B cell (primary cell): Measurements from ENCODE around the gene AHNAK. TPM values are rescaled to one million over a fixed set of nuclear protein-coding genes. Genes with fewer than 3 reads are reported as not detected.

Experiments
- ATAC-seq: fragments of 200-7000 bp; cut with Tn5 transposase; one replicate; pipeline ENCODE4 v1.10.0; 2021; ENCODE audit warnings: low read depth, mild to moderate bottlenecking, moderate number of reproducible peaks, moderate library complexity
- CTCF ChIA-PET: fragments of 350-600 bp; sonication (Branson Sonifier 250); formaldehyde crosslinking; loops from one replicate; lab custom pipeline; 2021; ENCODE audit warnings: antibody characterized with exemption, inconsistent platforms; lab: Charles Lee
- POLR2A ChIA-PET: fragments of 350-600 bp; sonication (Branson Sonifier 250); formaldehyde crosslinking; loops from one replicate; lab custom pipeline; 2021; ENCODE audit warnings: antibody characterized with exemption; lab: Charles Lee
- DNase-seq: peaks from one replicate; pipeline ENCODE4 v3.0.0; 2013
- H2AFZ ChIP-seq: 2 replicates; pipeline ENCODE4 v1.6.1; 2012; ENCODE audit warnings: mild to moderate bottlenecking, low read depth, low read length; ENCODE audit not compliant: insufficient read depth, poor library complexity, severe bottlenecking
- H3K27ac ChIP-seq, 2 donors: 1 replicate in 1 of 2; 2 replicates in 1 of 2; pipeline ENCODE4 v1.5.1; 2012 to 2013; ENCODE audit warnings: low read length in 2 of 2, mild to moderate bottlenecking in 2 of 2, moderate library complexity in 1 of 2
- H3K27me3 ChIP-seq, 4 experiments: fragments of 200-600 bp in 1 of 4; sonication (generic) in 1 of 4; replicated peaks in 1 of 4; 1 replicate in 2 of 4; 2 replicates in 2 of 4; pipeline versions ENCODE4 v1.6.1 to v1.7.0; 2013 to 2016; ENCODE audit warnings: low read length in 3 of 4, mild to moderate bottlenecking in 2 of 4, mixed read lengths in 1 of 4, moderate library complexity in 1 of 4; ENCODE audit not compliant: insufficient read depth in 4 of 4, control insufficient read depth in 3 of 4; ENCODE audit errors: control extremely low read depth in 1 of 4
- H3K36me3 ChIP-seq, 2 experiments: replicated peaks in 1 of 2; 1 replicate in 1 of 2; 2 replicates in 1 of 2; pipeline versions ENCODE4 v1.6.1 to v1.7.1; 2013; ENCODE audit warnings: low read length in 1 of 2; ENCODE audit not compliant: insufficient read depth in 2 of 2, control insufficient read depth in 1 of 2; ENCODE audit errors: control extremely low read depth in 1 of 2, extremely low read depth in 1 of 2
- H3K4me1 ChIP-seq, 2 donors: fragments of 200-600 bp in 1 of 2; sonication (generic) in 1 of 2; 1 replicate in 1 of 2; 2 replicates in 1 of 2; pipeline versions ENCODE4 v1.5.1 to v1.6.1; 2013 to 2017; ENCODE audit warnings: low read length in 2 of 2; ENCODE audit not compliant: control insufficient read depth in 2 of 2, insufficient read depth in 2 of 2
- H3K4me2 ChIP-seq: replicated peaks from 2 replicates; pipeline ENCODE3; 2012; ENCODE audit warnings: mild to moderate bottlenecking, low read depth, low read length; ENCODE audit not compliant: poor library complexity, severe bottlenecking
- H3K4me3 ChIP-seq, 5 experiments: fragments of 200-600 bp in 1 of 5; sonication (generic) in 1 of 5; 1 replicate in 3 of 5; 2 replicates in 2 of 5; pipeline versions ENCODE4 v1.5.1 to v1.7.0; 2011 to 2016; ENCODE audit warnings: low read length in 4 of 5, mild to moderate bottlenecking in 4 of 5, low read depth in 2 of 5, control low read depth in 1 of 5, moderate library complexity in 1 of 5; ENCODE audit not compliant: insufficient read depth in 1 of 5; ENCODE audit errors: control extremely low read depth in 1 of 5, extremely low read depth in 1 of 5
- H3K79me2 ChIP-seq: fragments of 200-600 bp; sonication (generic); one replicate; pipeline ENCODE4 v1.6.0; 2016; ENCODE audit warnings: low read length; ENCODE audit not compliant: control insufficient read depth, insufficient read depth
- H3K9ac ChIP-seq: fragments of 200-600 bp; sonication (generic); 2 replicates; pipeline ENCODE4 v1.6.1; 2017; ENCODE audit warnings: mild to moderate bottlenecking, low read length, moderate library complexity
- H3K9me3 ChIP-seq, 3 donors: one replicate each; pipeline versions ENCODE4 v1.6.1 to v1.7.1; 2013; ENCODE audit warnings: low read length in 2 of 3; ENCODE audit not compliant: control insufficient read depth in 2 of 3, insufficient read depth in 1 of 3; ENCODE audit errors: control extremely low read depth in 1 of 3
- H4K20me1 ChIP-seq: 2 replicates; pipeline ENCODE4 v1.6.0; 2012; ENCODE audit warnings: mild to moderate bottlenecking, low read length; ENCODE audit not compliant: insufficient read depth, control insufficient read depth, poor library complexity, severe bottlenecking
- H3K27ac Mint-ChIP-seq: one replicate; pipeline ENCODE4 v1.8.0; 2021; ENCODE audit warnings: mixed read lengths
- H3K27me3 Mint-ChIP-seq: one replicate; pipeline ENCODE4 v1.8.0; 2021; ENCODE audit warnings: mixed read lengths
- H3K4me1 Mint-ChIP-seq: one replicate; pipeline ENCODE4 v1.8.0; 2021; ENCODE audit warnings: mixed read lengths
- H3K4me3 Mint-ChIP-seq: one replicate; pipeline ENCODE4 v1.8.0; 2021; ENCODE audit warnings: mixed read lengths
- H3K9me3 Mint-ChIP-seq: one replicate; pipeline ENCODE4 v1.8.0; 2022; ENCODE audit warnings: mixed read lengths; ENCODE audit not compliant: insufficient read depth
- EZH2 ChIP-seq: IDR thresholded peaks from 2 replicates; pipeline ENCODE4 v1.6.1; 2012; ENCODE audit warnings: borderline replicate concordance, low read depth, mild to moderate bottlenecking, moderate library complexity, low read length; ENCODE audit not compliant: insufficient read depth, poor library complexity, severe bottlenecking
- WGBS: methylation state at CpG from one replicate; pipeline ENCODE4 v1.1.5; 2013; ENCODE audit warnings: missing lambda C conversion rate; ENCODE audit not compliant: insufficient coverage; 5-methylcytosine and 5-hydroxymethylcytosine counted together
- intact Hi-C: fragments of 100-400 bp; cut with micrococcal nuclease; formaldehyde crosslinking; loops from one replicate; pipeline ENCODE4 v1.10.0; 2022
- polyA plus RNA-seq: library from polyadenylated mRNA; depleted of rRNA; stranded (reverse); fragments of >200 nt; gene quantifications from 2 replicates; pipeline ENCODE4 v1.2.3, GENCODE V29; 2012
- total RNA-seq, 2 donors: library from RNA; stranded (reverse); fragments of 120-200 nt in 1 of 2; gene quantifications; 1 replicate in 1 of 2; 2 replicates in 1 of 2; pipeline versions ENCODE4 v1.2.3 to v1.2.4, GENCODE V29; 2013 to 2022
- TF ChIP-seq, protein P1 (sequence below): fragments of 200-600 bp; IDR thresholded peaks from one replicate; pipeline ENCODE4 v1.8.0; 2022; ENCODE audit warnings: antibody characterized with exemption, mild to moderate bottlenecking

AHNAK gene
- total and polyA plus RNA-seq, 2 donors (not counting 1 experiment from before 2014, with no cell fraction given) = 63.7 to 229 TPM

- peak overlapping the region; percentile 67 for H2AFZ ChIP-seq
- H3K9me3 Mint-ChIP-seq = no peaks in the 10 kb centered on the region
- H4K20me1 ChIP-seq = no peaks in the 10 kb centered on the region
- peaks cover 5% of the 10 kb centered on the region for H3K27me3 Mint-ChIP-seq
- peaks cover 0 to 8% (median 0%) of the 10 kb centered on the region in 4 experiments for H3K27me3 ChIP-seq
- peak overlapping the region in 4 of 5 experiments; percentile 30 to 66 (median 60) for H3K4me3 ChIP-seq
- CTCF ChIA-PET = interaction anchor here (0.7 to 3.8 kb wide), 12 partner anchors 8 to 413 kb away, joined by 3 to 44 read pairs (median 5); no protein-coding TSS in a partner anchor
- POLR2A ChIA-PET = interaction anchor here (0.7 to 1.0 kb wide), 3 partner anchors 24 to 309 kb away, joined by 3 to 4 read pairs (median 3); partner anchors contain the start of gene ZBTB3
- H3K4me1 ChIP-seq = peaks cover 24 to 29% of the 10 kb centered on the region in 2 donors
- peak overlapping the region; percentile 94 for H3K4me3 Mint-ChIP-seq
- ATAC-seq (no peak), DNase-seq (no peak)
- peak overlapping the region; percentile 59 for H3K9ac ChIP-seq
- peak overlapping the region; percentile 82 for H3K4me2 ChIP-seq
- intact Hi-C loops = loop anchor here (1.0 to 2.0 kb wide), 3 partner anchors 20 to 156 kb away; partner anchors contain the start of gene MTA2
- H3K9me3 ChIP-seq = no peaks in the 10 kb centered on the region
- no peaks in the 10 kb centered on the region for H3K36me3 ChIP-seq
- TF ChIP-seq, protein P1, sequence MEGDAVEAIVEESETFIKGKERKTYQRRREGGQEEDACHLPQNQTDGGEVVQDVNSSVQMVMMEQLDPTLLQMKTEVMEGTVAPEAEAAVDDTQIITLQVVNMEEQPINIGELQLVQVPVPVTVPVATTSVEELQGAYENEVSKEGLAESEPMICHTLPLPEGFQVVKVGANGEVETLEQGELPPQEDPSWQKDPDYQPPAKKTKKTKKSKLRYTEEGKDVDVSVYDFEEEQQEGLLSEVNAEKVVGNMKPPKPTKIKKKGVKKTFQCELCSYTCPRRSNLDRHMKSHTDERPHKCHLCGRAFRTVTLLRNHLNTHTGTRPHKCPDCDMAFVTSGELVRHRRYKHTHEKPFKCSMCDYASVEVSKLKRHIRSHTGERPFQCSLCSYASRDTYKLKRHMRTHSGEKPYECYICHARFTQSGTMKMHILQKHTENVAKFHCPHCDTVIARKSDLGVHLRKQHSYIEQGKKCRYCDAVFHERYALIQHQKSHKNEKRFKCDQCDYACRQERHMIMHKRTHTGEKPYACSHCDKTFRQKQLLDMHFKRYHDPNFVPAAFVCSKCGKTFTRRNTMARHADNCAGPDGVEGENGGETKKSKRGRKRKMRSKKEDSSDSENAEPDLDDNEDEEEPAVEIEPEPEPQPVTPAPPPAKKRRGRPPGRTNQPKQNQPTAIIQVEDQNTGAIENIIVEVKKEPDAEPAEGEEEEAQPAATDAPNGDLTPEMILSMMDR = no peak
- TF ChIP-seq EZH2 = no peak
- H3K4me1 Mint-ChIP-seq = peaks cover 29% of the 10 kb centered on the region
- no peaks in the 10 kb centered on the region for H3K79me2 ChIP-seq
- peak overlapping the region; percentile 81 to 85 for H3K27ac ChIP-seq
- 64% methylated on average over 5 of the region's 9 CpGs for WGBS
- H3K27ac Mint-ChIP-seq = peak overlapping the region; percentile 98
These were observed 101.8 kb downstream of the AHNAK start for GRCh38 chr11:62444835-62445234.

DNA sequence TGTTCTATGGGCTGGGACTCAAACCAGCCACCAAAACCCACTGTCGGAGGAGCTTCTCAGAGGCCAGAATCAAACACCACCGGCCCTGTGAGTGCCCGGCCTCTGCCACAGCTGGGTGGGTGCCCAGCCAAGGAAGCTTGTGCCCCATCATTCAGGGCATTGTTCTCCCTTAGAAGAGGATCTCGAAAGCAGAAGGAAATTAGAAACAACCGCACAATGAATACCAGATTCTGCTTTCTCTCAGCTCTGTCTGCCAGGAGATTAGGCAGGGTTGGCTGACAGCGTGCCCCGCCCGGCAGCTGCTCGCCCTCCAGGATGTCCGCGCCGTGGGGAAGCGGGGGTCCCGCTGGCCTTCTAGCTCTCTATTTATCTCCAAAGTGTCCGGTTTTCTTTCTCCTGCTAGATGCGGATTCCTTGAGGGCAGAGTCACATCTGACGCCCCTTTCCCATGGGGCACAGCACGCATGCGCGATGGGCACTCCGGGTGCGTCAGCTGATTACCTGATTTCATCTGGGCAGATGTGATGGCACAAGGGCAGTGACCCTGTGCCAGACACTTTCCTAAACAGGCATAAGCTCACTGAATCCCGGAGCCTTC lies 102.3 kb downstream of the AHNAK start:
- peaks cover 29% of the 10 kb centered on the region for H3K4me1 Mint-ChIP-seq
- H3K27me3 ChIP-seq = peaks cover 0 to 5% (median 0%) of the 10 kb centered on the region in 4 experiments
- peaks cover 24 to 29% of the 10 kb centered on the region in 2 donors for H3K4me1 ChIP-seq
- H3K4me3 Mint-ChIP-seq = peak overlapping the region; percentile 94
- no peaks in the 10 kb centered on the region for H4K20me1 ChIP-seq
- ChIA-PET POLR2A (interaction anchor here (0.7 to 1.0 kb wide), 5 partner anchors 23 to 437 kb away, joined by 3 to 5 read pairs (median 3); partner anchors contain the start of gene ZBTB3), CTCF (interaction anchor here (0.6 to 3.8 kb wide), 15 partner anchors 9 to 414 kb away, joined by 3 to 44 read pairs (median 3); no protein-coding TSS in a partner anchor)
- H3K4me3 ChIP-seq = peak overlapping the region in 4 of 5 experiments; percentile 30 to 66 (median 60)
- no peaks in the 10 kb centered on the region for H3K9me3 ChIP-seq
- ATAC-seq = peak; percentile 88
- H3K36me3 ChIP-seq = no peaks in the 10 kb centered on the region
- under 1% methylated on average over 22 of the region's 23 CpGs for WGBS
- H3K79me2 ChIP-seq = no peaks in the 10 kb centered on the region
- peak overlapping the region; percentile 81 to 85 for H3K27ac ChIP-seq
- peak overlapping the region; percentile 82 for H3K4me2 ChIP-seq
- H3K9ac ChIP-seq = peak overlapping the region; percentile 59
- peak; percentile 85 for DNase-seq
- H3K9me3 Mint-ChIP-seq = no peaks in the 10 kb centered on the region
- TF ChIP-seq EZH2 = no peak
- TF ChIP-seq, protein P1 = no peak
- H3K27me3 Mint-ChIP-seq = peaks cover 5% of the 10 kb centered on the region
- H3K27ac Mint-ChIP-seq = peak overlapping the region; percentile 98
- intact Hi-C loops = loop anchor here (1.0 to 2.0 kb wide), 3 partner anchors 20 to 157 kb away; partner anchors contain the start of gene MTA2
- peak overlapping the region; percentile 67 for H2AFZ ChIP-seq
